Islet of Langerhans (tissue), 1 donor: ENCODE data around the gene DCAF4L1.

Experiments
- FAIRE-seq: peaks from one replicate; lab custom pipeline; 2011; peaks lifted over from hg19 to GRCh38; lab: Jason Lieb, UNC

DCAF4L1 gene

GRCh38 chr4:41990365-41991111, 9.0 kb downstream of the DCAF4L1 start, which contains the start of gene SLC30A9:
SLC30A9 (plus strand) TSS chr4:41990530; CDS start chr4:41990652, 122 bp downstream.
- peak; percentile 99 for FAIRE-seq

GRCh38 chr4:41991916-41992767, 10.6 kb downstream of the DCAF4L1 start:
- FAIRE-seq = no peak

GRCh38 chr4:41992967-41993857, 11.7 kb downstream of the DCAF4L1 start:
- peak; percentile 82 for FAIRE-seq

GRCh38 chr4:41994461-41994985, 13.0 kb downstream of the DCAF4L1 start:
- no peak for FAIRE-seq

GRCh38 chr4:41998019-41998418, 16.5 kb downstream of the DCAF4L1 start:
- FAIRE-seq = no peak

GRCh38 chr4:41999321-41999720, 17.8 kb downstream of the DCAF4L1 start:
- no peak for FAIRE-seq

- no peak for FAIRE-seq
Observed at GRCh38 chr4:42008011-42008786, 26.6 kb downstream of the DCAF4L1 start.

GRCh38 chr4:42015438-42015837, 33.9 kb downstream of the DCAF4L1 start:
- FAIRE-seq = no peak

- no peak for FAIRE-seq
Observed at GRCh38 chr4:42018451-42018850, 36.9 kb downstream of the DCAF4L1 start.
